Right ventricle myocardium inferior (tissue), 1 donor: Measurements from ENCODE around the gene ENPP7. TPM values are rescaled to one million over a fixed set of nuclear protein-coding genes. Genes with fewer than 3 reads are reported as not detected.
"Not testable (repeated sequence)": the region's sequence is repeated elsewhere in the genome, so short reads cannot be mapped to it uniquely, and the experiment has no call there.

Experiments
- ATAC-seq: fragments of 200-7000 bp; cut with Tn5 transposase; one replicate; pipeline ENCODE4 v1.9.1; 2020; ENCODE audit warnings: mild to moderate bottlenecking, moderate library complexity
- DNase-seq: peaks from one replicate; pipeline ENCODE4 v3.0.0; 2021; ENCODE audit errors: missing footprints
- intact Hi-C: fragments of 100-400 bp; cut with DNase I; formaldehyde crosslinking; loops from one replicate; pipeline ENCODE4 v1.11.0; 2022
- total RNA-seq: library from RNA; stranded (reverse); fragmentation: NEBNext Ultra II Directional; extraction: Animal tissue kit (Norgen Biotek cat#: 25700); gene quantifications from one replicate; pipeline ENCODE4 v1.2.1, GENCODE V29; 2021
- donor health status: DM: no; HTN: yes; CAD: no; lungs with severe emphysema.

ENPP7 gene
- total RNA-seq, 1 donor from 2014 or later = not detected

DNA sequence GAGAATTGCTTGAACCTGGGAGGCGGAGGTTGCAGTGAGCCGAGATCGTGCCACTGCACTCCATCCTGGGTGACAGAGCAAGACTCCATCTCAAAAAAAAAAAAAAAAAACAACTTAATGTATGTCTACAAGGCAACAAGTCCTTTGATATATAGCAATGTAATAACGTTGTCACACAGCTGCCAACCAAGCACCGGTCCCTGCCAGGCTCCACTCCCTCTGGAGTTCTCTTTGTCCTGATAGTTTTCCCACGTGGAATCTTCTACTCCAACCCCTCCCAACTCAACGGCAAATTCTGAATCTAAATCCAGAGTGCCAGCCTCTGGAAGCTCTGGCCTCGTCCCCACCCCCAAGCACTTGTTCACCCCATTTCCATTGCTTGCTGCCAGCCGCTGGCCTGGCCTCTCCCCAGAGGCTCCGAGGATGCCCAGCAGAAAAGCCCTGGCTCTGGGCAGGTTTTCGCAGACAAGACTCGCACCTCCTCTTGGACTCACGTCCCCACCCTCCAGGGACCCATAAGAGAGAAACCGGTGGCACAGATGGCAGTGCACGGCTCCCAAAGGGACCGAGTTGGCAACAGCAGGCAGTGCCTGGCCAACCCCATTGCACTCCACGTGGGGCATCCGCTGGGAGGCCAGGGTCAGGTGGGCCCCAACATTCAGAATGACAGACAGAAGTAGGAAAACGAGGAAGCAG, 31.3 kb downstream of the ENPP7 start:
- no peak for ATAC-seq
- DNase-seq = peak; percentile 0
- intact Hi-C loops = no loop called here

DNA sequence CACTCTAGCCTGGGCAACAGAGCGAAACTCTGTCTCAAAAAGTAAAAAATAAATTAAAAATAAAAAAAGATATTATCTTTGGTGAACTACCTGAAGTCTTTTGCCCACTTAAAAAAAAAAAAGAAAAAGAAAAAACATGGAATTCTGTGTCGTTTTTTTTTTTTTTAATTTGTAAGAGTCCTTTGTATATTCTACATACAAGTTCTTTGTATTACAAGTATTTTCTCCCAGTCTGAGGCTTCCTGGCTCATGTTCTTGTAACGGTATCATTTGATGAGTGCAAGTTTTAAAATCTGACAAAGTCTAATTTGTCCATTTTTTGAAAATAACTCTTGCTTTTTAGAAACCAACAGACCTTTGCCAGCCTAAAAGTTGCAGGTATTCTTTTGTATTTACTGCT, 35.0 kb downstream of the ENPP7 start:
- intact Hi-C loops = no loop called here
- ATAC-seq (no peak), DNase-seq (no peak)

DNA sequence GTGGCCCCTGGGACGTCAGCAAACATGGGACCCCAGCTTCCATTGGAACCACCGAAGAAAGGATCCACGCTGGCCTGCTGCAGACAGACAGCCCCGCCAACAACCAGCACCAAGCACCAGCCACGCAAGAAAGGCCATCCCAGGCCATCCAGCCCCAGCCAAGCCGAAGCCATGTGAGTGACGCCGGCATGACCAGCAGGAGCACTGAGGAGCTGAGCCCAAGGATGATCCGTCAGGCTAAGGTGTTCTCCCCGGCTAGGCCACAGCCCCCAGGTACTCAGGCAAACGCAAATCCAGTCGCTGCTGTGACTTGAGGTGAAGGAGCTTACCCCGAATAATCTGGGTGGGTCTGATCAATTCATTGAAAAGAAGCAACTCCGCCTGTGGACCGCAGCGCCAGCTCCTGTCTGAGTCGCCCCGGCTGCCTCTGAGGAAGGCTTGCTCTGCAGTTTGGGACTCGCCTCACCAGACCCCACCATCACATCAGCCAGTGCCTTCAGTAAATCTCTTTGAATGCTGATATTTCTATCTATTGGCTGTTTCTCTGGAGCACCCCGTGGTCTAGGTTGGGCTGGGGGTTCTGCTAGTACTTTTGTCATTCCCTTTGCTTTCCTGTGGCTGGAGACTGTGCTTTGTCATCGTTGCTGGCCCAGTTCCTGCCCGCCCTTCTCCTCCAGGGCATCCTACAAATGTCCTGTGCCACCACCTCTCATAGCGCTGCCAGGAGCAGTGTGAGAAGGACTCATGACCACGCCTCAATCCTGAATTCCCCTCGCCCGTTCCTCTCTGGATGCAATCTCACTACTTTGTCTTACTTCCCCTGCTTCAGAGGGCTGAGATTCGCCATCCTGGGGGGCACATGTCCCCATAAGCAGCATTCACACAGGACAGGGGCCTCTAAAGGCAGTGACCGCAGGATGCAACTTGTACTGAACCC, 39.1 kb downstream of the ENPP7 start:
- intact Hi-C loops = no loop called here
- no peak for ATAC-seq
- no peak for DNase-seq

DNA sequence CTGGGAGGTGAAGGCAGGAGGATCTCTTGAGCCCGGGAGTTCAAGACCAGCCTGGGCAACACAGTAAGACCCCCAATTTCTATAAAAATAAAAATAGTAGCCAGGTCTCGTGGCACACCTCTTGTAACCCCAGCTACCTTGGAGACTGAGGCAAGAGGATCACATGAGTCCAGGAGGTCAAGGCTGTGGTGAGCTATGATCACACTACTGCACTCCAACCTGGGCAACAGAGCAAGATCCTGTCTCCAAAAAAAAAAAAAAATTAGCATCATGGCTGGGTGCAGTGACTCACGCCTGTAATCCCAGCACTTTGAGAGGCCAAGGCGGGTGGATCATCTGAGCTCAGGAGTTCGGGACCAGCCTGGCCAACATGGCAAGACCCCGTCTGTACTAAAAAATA, 40.5 kb downstream of the ENPP7 start:
- DNase-seq (no peak), ATAC-seq (no peak)
- intact Hi-C loops = no loop called here

DNA sequence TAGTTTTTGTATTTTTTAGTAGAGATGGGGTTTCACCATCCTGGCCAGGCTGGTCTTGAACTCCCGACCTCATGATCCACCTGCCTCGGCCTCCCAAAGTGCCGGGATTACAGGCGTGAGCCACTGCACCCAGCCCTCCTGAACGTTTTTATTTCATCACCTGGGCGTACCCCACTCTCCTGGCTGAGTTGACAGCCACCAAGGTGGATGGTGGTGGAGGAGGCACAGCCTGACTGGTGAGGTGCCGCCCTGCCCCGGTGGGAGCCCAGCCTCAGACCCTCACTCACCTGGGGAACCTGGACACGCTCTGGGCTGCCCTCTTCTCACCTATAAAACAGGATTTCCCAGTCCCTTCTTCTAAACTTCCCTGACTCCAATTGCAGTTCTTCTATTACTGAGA, 42.0 kb downstream of the ENPP7 start:
- DNase-seq, intact Hi-C loops, ATAC-seq: not testable (repeated sequence)

DNA sequence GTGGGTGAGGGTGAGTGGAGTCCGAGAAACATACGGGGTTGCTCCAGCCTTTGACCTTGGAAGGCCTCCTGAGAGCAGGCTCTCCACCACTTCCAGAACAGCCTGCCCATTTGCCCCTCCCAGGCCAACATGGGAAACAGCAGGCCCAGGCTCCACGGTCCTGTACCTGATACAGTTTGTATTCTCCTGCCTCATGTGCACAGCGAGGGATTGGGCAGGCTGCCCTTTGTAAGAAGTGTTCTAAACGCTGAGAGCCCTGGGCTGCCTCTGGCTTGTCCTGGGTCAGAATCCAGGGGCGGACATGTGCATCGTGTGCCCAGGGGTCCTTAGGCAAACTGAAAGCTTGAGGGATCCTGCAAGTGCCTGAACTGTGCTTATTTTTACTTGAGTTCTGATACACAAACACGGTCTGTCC, 43.8 kb downstream of the ENPP7 start:
- ATAC-seq = no peak
- intact Hi-C loops = no loop called here
- no peak for DNase-seq

DNA sequence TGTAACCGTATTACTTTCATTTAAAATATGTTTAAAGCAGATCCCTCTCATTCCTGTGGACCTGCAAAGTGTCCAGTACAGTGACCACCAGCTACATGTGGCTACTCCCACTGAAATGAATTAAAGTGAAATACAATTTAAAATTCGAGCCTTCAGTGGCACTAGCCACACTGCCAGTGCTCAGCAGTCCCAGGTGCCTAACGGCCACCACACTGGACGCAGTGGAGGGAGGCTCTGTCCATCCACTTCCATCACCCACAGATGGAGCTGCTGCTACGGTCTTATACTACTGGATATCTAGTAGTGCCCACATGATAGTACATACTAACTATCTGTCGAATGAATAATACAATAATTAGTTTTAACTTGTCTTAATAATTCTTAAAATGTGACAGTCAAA, 44.9 kb downstream of the ENPP7 start:
- no peak for ATAC-seq
- intact Hi-C loops = no loop called here
- DNase-seq = no peak

DNA sequence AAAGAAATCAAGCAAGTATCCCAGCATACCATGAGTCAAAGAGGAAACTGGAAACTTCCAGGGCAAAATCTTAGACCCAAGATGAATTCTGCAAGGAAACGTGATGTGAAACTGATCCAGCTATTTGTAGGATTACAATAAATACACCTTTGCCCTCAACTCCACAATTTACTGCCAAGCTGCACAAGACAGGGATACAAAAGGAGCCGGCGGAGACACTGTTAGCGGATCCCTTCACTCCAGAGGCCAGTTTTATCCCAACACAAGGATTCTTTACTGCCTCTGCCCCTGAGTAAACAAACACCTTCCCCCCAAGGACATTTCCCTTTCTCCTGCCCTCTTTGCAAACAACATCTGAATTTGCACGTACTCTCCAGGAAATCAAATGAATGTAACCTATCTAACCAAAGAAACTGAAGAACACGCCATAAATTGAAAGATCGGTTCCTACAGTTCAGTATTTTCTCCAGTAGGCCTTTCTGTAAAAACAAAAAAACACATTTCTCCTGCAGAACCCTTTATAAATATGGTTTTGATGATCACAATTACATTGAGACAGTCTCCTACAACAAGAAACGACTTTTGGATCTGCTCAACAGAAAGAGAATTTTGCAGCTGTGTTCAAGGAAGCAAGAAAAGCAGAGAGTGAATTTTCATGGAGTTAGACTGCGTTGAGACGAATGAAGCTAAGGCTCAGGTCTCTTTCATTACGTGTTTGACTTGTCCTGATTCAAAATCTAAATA, 45.8 kb downstream of the ENPP7 start:
- intact Hi-C loops = no loop called here
- no peak for DNase-seq
- no peak for ATAC-seq

DNA sequence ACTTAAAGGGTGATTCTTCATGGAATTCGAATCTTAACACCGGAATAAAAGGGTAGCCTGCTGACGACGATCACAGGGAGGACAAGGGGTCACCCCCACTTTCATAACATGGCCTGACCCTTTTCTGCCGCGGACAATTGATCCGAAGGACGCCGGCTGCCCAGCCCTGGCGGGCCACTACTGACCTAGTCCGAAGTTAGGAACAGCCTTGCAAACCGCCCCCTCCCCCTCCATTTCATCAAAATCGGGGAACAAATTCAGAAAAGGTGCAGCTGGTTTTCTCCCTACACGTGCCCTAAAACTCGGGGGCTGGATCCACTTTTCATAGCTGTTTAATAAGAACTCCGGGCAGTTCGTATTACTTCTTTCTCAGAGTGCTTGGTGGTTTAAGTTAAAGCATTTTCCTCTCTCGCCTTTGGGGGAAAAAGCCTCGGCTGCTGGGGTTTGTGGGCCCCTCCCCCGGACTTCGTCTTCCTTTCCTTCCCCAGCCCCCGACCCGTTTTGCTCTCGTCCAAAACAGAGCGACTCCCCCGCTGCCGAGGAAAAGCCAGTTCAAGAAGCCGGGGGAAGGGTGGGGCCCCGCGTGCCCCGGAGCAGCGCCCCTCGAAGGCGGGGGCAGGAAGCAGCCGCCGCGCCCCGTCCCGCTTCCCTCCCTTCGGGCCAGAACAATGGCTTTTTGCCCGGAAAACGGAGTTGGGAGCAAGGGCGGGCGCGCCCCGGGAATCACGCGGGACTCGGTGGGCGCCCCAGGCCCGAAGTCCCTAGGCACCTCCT, 46.6 kb downstream of the ENPP7 start:
- ATAC-seq (peak; percentile 39), DNase-seq (peak; percentile 85)
- intact Hi-C loops = no loop called here

DNA sequence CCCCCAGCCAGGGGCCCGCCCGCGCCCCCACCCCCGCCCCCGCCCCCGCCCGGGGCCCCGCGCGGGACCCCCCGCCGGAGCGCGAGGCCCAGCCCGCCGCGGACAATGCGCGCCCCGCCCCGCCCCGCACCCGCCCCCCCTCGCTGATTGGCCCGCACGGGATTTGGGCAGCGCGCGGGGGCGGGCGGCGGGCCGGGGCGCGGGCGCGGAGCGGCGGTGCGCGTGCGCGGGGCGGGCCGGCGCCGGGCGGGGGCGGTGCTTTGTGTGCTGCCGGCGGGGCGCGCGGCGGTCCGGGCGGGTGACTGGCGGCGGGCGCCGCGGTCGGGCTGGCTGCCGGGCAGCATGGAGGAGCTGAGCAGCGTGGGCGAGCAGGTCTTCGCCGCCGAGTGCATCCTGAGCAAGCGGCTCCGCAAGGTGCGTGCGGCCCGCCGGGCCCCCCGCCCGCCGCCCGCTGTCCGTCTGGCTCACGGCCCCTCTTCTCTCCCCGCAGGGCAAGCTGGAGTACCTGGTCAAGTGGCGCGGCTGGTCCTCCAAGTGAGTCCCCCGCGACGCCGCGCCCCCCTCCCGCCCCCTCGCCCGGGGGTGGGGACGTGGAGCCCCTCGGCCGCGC, 47.3 kb downstream of the ENPP7 start, which contains the start of gene CBX2:
TSS of gene CBX2 (plus strand) at position 255 of the 610 bp plus-strand sequence. CDS start at position 343, 88 bp downstream.
- intact Hi-C loops = no loop called here
- DNase-seq = peak; percentile 87
- peak; percentile 87 for ATAC-seq

DNA sequence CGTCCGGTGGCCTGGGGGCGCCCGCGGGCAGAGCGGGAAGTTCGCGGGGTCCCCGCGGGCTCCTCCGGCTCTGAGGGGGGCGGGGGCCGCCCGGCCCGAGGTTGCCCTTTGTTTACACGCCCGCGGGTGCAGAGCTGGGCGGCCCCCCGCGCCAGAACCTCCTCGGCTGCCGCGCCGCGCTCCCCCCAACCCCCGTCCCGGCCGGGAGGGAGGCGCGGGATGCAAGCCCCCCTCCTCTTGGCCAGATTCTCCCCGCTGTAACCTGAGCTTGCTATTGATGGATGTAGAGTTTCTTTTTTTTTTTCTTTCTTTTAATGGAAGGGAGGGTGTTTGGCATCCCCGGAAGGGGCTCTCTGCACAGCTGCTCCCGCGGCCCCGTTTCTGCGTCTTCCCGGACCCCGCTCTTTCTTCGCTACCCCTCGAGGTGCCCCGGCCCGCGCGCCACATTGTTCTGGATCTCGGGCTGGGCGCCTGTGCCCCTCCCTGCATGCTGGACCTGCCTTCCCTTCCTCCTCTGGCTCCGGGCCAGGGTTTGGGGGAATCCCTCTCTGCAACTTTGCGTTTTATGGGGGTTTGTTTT, 47.9 kb downstream of the ENPP7 start:
- ATAC-seq = no peak
- intact Hi-C loops = no loop called here
- no peak for DNase-seq

DNA sequence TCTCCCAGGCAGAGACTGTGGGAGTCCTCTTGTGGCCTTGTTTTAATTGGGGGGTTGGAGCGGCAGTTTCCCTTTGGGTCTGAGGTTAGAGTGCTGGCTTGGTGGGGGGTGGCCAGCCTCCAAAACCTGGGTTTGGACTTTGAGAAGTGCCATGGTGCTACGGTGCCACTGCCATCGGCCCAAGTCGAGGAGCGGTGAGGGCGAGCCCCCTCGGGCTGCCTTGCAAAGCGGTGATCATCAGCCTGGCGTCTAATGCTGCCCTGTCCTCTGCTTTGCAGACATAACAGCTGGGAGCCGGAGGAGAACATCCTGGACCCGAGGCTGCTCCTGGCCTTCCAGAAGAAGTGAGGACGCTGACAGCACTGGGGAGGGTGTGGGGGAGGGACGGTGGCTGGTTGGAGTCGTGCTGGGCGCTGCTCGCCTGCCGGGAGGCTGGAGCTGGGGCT, 48.4 kb downstream of the ENPP7 start:
- intact Hi-C loops = no loop called here
- DNase-seq = no peak
- no peak for ATAC-seq

DNA sequence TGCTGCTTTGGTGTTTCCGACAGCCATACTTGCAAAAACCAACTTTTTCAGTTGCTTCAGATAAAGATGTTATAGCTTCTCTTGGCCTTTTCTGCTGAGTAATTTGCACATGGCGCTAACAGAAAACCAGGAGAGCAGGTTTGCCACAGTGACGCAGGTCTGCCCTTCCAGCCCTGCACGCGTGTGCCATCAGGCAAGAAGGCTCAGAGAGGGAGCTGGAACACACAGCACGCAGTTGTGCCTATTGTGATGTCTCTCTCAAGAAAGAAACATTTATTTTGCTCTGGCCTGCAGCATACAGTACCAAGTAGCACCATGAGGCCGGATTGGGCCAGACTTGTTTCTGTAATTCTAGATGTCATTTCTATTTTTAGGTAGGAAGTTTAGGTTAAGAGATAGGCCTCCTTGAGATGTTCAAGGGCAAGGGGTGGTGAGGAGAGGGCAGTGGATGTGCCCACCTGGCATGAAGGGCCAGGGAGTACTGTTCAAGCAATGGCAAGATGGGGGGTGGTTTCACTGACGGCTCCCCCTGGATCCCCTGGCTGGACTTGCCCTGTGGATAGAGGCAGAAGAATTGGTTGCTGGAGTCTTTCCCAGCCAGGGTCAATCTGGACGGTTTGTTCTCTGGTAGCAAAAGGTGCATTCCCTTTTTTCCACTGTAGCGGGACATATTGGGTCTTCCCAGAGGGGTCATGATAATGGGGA, 49.1 kb downstream of the ENPP7 start:
- DNase-seq = no peak
- intact Hi-C loops = no loop called here
- no peak for ATAC-seq

DNA sequence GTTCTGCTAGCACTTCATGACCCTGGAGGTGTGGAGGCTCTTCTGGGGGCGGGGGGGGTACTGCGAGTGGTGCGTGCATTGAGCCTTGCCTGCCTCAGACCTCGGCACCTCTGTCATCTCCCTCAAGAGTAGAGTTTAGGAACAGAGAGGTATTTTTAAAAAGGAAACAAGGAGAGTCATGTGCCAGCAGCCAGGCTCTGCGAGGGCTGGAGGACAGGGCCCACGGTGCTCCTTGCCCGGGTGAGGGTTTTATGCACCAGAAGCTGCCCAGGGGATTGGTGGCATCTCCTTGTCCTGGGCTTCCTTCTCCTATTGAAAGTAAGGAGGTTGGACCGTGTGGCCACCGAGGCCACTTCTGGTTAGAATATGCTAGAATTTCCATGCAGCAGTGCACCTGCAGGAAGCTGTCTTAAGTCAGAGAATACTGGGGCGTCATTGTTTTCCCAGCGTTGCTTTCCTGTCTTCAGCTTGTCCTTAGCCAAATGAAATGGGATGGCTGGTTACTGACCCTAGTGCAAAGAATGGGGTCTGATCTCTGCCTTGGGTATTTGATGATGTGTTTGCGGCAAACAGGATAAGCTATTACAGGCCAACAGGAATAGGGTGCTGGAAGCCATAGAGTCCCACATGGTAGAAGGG, 50.4 kb downstream of the ENPP7 start:
- DNase-seq (no peak), ATAC-seq (no peak)
- intact Hi-C loops = no loop called here

DNA sequence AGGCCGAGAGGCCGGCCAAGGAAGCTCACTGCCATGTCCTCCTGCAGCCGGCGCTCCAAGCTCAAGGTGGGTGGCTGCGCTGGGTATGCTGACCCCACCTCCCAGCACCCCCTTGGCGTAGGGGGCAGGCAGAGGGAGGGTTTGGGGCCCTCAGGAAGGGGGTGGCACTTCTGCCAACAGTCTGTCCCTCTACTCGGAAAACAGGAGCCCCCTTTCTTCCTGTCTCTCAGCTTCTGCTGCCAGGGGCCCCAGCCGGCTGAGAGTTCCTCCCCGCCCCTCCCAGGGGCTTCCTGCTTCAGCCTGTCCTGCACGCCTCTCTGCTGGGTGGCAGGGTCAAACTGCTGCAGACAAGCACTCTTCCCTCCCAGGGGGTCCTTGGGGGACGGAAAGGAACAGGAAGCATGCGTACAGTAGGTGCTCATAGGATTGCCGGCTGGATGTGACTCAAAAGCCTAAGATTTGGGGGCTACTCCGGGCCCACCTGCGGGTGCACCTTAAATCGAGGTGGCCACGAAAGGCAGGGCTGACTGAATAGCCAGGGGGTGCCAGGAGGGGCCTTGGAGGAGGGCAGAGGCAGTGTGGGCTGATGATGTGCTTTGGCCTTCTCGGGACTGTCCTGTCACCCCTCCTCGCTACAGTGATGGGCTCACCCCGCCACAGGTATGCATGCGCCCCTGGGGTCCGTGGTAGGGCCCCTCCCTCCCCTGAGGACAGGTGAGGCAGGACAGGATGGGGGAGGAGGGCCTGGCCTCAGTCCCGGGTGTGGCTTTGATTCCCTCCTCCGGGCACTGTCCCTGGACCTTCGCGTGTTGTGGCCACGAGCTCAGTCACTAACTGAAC, 51.2 kb downstream of the ENPP7 start:
- intact Hi-C loops = no loop called here
- no peak for DNase-seq

DNA sequence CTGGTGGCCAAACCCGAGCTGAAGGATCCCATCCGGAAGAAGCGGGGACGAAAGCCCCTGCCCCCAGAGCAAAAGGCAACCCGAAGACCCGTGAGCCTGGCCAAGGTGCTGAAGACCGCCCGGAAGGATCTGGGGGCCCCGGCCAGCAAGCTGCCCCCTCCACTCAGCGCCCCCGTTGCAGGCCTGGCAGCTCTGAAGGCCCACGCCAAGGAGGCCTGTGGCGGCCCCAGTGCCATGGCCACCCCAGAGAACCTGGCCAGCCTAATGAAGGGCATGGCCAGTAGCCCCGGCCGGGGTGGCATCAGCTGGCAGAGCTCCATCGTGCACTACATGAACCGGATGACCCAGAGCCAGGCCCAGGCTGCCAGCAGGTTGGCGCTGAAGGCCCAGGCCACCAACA, 53.1 kb downstream of the ENPP7 start:
- no peak for ATAC-seq
- DNase-seq = no peak
- intact Hi-C loops = no loop called here

More for the DNA sequence above, 51.2 kb downstream of the ENPP7 start:
- ATAC-seq = no peak
